GM18909 (cell line): Measurements from ENCODE around the gene ZNF555.

Experiments used
- ATAC-seq: cut with Tn5 transposase; IDR thresholded peaks from one replicate; pipeline ENCODE4 v1.9.1; 2021; ENCODE audit warnings: mild to moderate bottlenecking; ENCODE audit not compliant: unreplicated experiment, poor library complexity

ZNF555 gene

DNA sequence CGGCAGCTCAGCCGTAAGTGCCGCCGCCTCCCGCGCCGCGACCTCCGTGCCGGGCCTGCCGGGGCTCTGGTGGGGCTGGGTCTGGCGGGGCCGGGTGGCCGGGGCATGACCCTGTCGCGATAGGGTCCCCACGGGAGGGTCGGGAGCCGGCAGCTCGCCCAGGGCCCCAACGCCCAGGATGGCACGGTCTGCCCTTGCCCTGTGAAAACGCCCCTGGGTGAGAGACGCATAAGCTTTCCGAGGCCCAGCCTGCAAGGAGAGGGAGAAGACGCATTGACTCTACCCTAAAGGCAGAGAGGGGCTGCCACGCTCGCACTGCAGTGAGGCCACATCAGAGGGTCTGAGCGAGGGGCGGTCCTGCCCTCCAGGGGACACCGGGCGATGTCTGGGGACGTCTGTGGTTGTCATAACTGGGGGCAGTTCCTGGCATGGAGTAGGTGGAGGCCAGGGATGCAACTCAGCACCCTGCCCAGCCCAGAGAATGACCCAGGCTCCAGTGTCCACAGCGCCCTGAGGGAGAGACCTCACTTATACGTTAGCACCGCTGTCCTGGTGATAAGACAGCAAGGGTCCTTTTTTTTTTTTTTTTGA, 21.1 kb upstream of the ZNF555 start:
- ATAC-seq: peak; percentile 34

DNA sequence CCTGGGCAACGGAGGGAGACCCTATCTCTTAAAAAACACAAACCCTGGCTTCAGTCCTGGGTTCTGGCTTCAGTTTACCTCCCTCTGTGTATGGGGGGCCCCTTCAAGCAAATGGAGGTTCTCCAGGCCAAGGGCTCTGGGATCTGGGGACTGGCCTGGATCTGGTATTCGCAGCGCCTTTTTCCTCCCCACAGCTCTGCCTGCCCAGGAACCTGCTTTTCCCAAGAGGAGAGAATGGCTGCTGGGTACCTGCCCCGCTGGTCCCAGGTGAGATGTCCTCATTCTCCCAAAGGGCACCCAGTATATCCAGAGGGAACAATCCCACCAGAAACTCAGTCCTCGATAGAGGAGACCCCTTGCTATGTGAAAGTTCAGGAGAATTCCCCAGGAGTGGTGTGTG, 18.4 kb upstream of the ZNF555 start:
- ATAC-seq: no peak

DNA sequence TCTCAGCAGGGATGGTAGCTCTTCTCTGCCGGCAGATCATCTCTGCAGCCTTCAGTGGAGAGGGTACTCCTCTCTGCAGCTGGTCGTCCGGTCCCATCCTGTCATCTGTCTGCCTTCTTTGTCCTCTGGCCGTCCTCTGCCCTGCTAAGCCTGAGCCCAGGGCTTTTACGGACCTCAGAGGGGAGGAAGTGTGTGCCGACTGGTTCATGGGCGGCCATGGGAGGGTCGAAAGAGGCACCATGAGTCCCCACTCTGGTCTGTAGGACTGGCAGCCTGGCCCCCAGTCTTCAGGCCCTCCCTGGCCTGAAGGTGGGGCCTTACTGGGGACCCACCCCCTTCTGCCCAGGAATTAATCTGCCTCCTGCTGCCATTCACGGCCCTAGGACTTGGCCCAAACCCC, 17.6 kb upstream of the ZNF555 start:
- no peak for ATAC-seq

DNA sequence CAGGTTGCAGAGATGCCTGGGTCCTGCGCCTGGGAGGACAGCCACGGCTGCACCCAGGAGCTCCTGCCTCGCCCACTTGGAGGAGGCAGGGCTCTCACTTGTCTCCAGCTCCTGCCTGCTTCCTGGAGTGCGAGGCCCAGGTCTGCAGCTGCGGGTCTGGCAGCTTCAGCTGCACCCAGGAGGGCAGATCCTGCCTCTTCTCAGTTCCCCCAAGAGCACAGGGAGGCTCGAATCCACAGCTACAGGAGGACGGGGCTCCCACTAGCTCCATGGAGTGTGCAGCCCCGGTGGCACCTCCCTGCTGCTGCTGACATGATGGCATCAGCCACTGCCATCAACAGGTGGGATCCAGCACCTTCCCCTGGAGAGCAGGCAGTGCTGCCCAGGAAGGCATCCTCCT, 17.1 kb upstream of the ZNF555 start:
- no peak for ATAC-seq

DNA sequence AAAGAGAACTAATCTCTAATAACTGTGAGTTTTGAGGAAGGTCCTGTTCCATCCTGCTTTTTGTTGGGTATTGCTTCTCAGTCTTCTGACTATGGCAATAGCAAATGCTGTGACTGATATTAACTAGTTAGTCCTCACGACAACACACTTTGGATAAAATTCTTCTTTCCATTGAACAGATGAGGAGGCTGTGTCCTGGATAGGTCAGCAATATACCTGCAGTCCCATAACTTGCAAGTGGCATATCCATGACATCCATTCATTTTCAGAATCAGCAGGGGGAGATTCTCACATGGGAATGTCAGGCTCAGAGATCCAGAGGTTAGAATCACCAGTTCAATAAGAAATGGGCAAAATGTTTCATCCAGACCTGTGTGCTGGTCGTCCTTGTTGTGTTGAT, 14.3 kb upstream of the ZNF555 start:
- ATAC-seq: no peak

DNA sequence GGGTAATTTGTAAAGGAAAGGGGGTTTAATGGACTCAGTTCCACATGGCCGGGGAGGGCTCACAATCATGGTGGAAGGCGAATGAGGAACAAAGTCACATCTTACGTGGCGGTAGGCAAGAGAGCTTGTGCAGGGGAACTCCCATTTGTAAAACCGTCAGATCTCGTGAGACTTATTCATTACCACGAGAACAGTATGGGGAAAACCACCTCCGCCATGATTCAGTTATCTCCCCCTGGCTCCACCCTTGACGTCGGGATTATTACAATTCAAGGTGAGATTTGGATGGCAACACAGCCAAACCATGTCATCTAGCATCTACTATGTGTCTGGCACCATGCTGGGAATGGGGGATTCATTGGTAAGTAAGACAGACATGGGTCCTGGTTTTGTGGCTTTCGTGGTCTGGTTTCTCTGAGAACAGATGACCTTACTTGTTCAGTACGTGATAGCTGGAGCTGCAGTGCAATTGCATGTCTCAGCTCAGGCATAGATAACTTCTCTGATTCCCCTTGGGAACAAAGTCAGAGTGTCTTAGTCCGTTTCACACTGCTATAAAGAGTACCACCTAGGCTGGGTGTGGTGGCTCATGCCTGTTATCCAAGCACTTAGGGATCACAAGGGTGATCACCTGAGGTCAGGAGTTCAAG, 13.3 kb upstream of the ZNF555 start:
- ATAC-seq: no peak

DNA sequence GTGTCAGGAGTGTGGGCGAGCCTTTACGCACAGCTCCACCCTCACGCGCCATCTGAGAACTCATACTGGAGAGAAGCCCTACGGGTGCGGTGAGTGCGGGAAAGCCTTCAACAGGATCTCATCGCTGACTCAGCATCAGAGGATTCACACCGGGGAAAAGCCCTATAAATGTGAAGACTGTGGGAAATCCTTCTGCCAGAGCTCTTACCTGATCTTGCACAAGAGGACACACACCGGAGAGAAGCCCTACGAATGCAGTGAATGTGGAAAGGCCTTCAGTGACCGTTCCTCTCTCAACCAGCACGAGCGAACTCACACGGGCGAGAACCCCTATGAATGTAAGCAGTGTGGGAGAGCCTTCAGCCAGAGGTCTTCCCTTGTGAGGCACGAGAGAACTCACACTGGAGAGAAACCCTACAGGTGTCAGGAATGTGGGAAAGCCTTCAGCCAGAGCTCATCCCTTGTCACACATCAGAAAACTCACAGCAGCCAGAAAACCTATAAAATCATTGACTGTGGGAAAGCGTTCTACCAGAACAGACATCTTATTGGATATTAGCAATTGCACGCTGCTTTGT, 6.9 kb upstream of the ZNF555 start:
- ATAC-seq: no peak

DNA sequence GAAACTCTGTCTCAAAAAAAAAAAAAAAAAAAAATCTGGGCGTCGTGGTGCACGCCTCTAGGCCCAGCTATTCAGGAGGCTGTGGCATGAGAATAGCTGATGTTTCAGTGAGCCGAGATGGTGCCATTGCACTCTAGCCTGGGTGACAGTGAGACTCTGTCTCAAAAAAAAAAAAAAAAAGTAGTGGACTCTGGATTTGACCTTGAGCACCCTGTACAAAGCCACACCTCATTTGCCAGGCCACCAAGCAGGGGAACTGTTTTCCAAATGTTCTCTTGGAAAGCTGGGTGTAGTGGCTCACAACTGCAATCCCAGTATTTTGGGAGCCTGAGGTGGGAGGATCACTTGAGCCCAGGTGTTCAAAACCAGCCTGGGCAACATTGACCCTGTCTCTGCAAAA, 3.8 kb upstream of the ZNF555 start:
- no peak for ATAC-seq

DNA sequence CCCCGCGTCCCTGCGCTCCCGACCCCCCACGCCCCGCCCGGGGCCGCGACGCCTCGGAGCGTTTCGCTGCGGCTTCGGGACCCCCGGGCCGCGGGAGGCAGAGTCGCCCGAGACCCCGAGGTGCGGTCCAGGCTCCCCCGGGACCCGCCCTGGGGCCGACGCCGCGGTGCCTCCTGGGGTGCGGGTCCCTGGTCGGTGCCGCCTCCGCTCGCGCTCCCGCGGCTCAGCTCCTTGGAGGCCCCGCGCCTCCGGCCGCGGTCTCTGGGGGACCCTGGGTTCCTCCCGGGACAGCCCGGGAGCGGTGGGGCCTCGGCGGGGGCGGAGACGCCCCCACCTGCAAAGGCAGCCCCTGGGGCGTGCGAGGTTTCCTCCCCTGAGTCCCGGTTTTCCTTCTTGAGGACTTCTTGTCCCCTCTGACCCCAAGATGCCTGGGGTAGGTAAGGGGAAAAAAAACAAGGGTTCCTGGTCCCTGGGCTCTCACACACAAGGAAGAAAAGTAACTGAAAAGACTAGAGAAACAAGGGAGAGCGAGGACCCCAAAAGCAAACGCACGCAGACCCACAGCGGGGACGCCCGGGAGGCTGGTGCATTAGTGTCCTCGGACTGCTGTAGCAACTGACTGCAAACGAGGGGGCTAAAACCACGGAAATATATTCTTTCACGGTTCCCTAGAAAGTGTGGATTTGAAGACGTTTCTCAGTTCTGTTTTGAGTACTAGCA, 740 bp downstream of the ZNF555 start:
- no peak for ATAC-seq

DNA sequence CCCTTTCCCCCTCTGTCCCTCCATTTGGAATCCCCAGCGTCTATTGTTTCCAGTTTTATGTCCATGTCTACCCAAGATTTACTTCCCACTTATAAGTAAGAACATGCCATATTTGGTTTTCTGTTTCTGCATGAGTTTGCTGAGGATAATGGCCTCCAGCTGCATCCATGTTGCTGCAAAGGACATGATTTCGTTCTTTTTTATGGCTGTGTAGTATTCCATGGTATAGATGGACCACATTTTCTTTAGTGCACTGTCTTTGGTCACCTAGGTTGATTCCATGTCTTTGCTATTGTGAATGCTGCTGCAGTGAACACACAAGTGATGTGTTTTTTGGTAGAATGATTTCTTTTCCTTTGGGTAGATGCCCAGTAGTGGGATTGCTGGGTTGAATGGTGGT, 3.8 kb downstream of the ZNF555 start:
- no peak for ATAC-seq

DNA sequence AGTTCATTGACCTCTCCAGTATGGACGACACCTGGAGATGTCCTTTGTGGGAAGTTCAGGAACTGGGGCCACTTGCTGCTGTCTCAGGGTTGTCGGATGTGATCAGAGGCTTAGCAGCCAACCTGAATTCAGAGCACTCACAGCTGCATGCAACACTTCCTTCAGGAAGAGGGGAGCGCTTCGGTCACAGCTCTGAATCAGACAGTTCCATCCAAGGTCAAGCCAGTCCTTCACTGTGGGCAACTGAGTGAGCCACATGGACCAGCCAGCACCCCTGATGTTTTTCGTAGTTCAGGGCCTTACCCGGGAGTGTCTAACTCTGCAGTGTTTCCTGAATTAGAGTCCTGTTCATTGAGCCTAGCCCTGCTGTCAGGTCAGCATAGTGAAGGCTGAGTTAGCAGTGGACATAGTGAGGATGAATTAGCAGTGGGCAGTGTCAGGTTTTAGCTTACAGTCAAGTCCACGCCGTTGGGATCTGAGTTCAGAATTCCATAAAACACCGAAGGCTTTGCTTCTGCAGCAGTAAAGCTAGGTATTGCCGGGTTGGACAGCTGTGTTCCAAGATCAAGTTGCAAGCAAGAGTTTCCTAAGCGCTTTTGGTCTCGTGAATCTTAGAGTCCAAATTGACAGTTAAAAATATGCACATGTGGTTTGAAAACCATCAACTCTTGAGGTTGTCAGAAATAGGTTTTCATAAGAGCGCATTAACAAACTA, 5.1 kb downstream of the ZNF555 start:
- no peak for ATAC-seq

DNA sequence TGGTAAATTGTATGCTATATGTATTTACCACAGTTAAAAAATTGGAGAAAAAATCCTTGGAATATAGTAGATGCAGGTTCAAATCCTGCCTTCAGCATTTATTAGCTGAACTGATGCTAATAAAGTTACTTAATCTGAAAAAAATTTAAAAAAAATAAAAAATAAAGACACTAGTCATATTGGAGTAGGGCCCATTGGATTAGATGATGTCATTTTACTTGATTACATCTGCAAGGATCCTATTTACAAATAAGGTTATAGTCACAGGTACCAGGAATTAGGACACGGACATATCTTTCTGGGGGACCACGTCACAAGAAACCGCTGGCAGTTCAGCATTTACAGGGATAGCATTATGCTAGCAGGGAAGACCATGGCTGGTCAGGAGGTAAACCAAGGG, 6.2 kb downstream of the ZNF555 start:
- ATAC-seq: no peak

DNA sequence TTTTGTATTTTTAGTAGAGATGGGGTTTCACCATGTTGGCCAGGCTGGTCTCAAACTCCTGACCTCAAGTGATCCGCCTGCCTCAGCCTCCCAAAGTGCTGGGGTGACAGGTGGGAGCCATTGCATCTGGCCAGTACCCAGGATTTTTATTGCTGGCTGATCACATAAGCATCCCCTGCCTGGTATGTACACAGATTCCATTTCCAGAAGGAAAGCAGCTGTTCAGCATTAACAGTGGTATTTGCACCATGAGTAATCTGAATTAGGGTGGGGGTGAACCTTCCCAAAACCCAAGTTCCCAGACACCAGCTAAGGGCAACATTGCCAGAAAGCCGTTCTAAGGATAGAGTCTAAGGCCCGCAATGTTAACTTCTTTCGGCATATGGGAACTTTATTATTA, 7.3 kb downstream of the ZNF555 start:
- no peak for ATAC-seq

DNA sequence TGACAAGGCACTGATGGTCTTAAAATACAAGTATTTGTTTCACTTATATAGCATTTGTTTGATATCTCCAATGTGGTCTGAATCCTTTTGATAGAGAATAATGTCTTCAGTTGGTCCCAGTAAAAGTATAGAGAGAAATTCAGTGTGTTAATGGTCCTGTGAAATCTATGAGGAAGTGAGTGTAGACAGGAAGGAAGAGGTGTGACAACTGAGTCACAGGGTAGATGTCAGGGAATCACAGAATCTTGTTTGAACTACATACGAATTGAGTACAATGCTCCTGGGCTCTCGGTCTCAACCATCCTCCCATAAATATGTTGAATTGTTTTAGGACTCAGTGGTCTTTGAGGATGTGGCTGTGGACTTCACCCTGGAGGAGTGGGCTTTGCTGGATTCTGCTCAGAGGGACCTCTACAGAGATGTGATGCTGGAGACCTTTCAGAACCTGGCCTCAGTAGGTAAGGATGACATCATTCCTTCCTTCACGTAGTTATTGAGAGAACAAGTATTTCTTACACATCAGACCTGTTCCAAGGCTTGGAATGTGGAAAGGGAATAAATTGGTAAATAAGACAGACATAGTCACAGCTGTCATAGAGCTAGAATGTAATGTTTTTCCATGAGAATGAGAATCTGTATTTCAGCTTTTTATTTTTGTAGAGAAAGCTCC, 9.1 kb downstream of the ZNF555 start:
- no peak for ATAC-seq

DNA sequence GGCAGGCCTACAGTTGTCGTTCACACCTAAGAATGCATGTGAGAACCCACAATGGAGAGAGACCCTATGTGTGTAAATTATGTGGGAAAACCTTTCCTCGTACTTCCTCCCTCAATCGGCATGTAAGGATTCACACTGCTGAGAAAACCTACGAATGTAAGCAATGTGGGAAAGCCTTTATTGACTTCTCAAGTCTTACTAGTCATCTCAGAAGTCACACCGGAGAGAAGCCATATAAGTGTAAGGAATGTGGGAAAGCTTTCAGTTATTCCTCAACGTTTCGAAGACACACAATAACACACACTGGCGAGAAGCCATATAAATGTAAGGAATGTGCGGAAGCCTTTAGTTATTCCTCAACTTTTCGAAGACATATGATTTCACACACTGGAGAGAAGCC, 11.3 kb downstream of the ZNF555 start:
- no peak for ATAC-seq

DNA sequence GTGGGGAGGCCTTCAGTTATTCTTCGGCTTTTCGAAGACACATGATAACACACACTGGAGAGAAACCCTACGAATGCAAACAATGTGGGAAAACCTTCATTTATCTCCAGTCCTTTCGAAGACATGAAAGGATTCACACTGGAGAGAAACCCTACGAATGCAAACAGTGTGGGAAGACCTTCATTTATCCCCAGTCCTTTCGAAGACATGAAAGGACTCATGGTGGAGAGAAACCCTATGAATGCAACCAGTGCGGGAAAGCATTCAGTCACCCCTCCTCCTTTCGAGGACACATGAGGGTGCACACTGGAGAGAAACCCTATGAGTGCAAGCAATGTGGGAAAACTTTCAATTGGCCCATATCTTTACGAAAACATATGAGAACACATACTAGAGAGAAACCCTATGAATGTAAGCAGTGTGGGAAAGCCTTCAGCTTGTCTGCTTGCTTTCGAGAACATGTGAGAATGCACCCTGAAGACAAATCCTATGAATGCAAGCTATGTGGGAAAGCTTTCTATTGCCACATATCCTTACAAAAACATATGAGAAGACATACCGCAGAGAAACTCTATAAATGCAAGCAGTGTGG, 11.8 kb downstream of the ZNF555 start:
- no peak for ATAC-seq

DNA sequence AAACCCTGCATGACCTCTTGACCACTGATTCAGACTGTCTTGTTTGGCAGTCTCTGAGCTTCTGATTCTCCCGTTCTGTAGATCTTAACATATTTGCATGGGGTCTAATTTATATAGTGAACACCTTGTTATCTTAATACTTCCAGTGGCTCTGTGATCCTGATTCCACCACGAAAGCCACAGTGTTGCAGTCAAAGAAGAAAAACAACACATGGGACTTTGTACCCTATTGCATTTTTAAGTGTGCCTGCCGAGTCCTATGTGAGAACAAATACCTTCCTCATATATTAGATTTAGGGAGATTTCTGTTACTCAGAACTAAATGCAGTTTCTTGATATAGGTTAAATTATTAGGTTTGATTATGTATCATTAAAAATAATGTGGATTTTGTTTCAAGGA, 13.6 kb downstream of the ZNF555 start:
- ATAC-seq: no peak

DNA sequence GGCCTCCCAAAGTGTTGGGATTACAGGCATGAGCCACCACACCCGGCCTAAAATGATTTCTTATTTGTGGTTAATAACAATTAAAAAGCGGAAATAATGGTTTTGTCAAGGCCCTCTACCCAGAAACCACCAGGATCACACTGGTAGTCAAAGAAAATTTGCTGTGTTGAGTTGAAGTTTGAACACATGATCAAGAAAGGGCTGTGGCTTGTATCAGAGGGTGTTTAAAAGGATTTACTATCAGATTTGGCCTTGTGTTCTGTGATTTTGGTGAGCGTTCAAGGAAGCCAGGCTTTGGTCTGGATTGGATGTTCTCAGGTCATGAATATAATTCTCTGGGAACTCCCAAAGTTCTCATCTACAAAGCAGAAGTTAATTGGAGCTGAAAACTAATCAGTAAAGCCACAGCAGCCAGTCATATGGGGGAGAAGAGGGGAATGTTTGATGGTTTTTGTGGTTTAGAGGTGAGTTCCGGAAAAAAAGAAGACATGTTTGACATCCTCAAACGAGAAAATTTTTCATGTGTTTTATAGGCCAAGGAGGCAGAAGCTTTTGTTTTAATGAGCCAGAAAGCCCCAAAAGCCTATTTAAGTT, 15.3 kb downstream of the ZNF555 start:
- no peak for ATAC-seq

DNA sequence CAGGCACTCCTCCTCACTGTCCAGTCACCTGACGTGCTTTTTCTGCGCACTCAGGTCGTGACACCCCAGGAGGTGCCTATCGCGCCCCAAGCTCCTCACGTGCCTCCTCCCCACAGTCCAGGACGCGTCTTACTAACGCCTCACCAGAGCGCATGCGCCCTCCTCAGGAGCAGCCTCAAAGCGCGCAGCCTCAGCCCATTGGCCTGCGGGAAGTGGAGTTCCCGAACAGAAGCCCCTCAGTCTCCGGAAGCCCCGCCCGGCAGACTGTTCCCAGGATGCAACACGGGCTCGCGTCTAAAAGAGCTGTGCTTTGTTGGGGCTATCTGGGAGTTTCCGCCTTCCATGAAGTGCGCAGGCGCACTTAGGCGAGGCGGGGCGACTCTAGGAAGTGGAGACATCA, 17.6 kb downstream of the ZNF555 start:
- ATAC-seq: no peak

DNA sequence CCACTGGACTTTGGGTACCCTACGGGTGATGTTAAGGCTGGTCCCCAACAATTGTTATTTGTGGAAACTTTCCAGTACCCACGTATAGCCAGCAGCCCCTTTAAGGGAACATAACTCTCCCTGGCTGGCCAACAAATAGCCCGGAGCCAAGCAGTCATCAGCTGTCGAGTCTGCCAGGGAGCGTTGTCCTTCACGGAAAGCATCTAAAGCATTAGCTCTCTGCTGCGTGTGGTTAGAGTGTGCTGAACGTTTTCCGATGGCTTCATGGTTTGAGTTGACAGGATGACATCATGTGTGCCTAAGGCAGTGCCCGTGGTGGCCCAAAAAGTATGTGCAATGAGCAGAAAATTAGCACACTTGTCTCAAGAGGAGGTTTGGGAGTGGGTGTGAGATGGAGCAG, 22.5 kb downstream of the ZNF555 start:
- ATAC-seq: no peak
